ENCODE measurements around the gene OXNAD1. TPM values are rescaled to one million over a fixed set of nuclear protein-coding genes. Genes with fewer than 3 reads are reported as not detected.

OXNAD1 gene
- total RNA-seq, 1 experiment from 2014 or later, result 23.7 TPM

DNA sequence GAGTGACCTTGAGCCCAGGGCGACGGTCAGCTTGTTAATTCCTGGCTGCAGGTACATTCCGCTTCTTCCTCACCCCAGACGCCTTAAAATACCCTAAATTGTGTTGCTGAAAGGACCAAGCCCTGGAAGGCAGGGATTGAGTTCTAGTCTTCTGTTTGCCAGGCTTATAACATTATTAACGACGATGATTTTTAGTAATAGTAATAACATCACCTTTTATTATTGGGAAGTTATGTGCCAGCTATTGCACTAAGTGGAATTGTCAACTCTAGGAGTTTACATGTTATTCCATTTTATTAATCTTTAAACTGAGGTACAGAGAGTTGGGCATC lies 409 bp downstream of the OXNAD1 start:
- H3K79me2 ChIP-seq (ENCODE audit: insufficient read depth, low read length), result peaks cover 19% of the 10 kb centered on the region; the same call in 1 of the 2 replicates
- peak overlapping the region; percentile 81 for H4K5ac ChIP-seq (ENCODE audit: insufficient read length, low read depth, low read length)
- Mint-ChIP-seq H3K4me3 (peak overlapping the region; percentile 89 to 99), H3K27me3 (ENCODE audit: low read depth) (no peaks in the 10 kb centered on the region), H3K9me3 (no peaks in the 10 kb centered on the region; a peak in 1 of 5 replicates), H3K27ac (peak overlapping the region; percentile 76 to 99 (median 94)), H3K36me3 (ENCODE audit: insufficient read depth in 1 of 3, low read depth in 3 of 3) (peaks cover 0 to 10% (median 10%) of the 10 kb centered on the region in 3 experiments; a peak in 6 of 7 replicates), H3K4me1 (peaks cover 16 to 18% of the 10 kb centered on the region in 2 experiments)
- H2BK120ac ChIP-seq (ENCODE audit: low read depth, low read length, poor library complexity, severe bottlenecking), result peak overlapping the region; percentile 49
- H2BK12ac ChIP-seq (ENCODE audit: insufficient read length, low read depth, low read length), result no peak overlapping the region
- H3K14ac ChIP-seq (ENCODE audit: insufficient read depth, low read length), result peak overlapping the region; percentile 94
- WGBS (ENCODE audit: extremely low coverage, insufficient read length, low lambda C conversion rate), result no CpG with 5 or more reads among the region's 6 CpGs
- no peak overlapping the region; the same call in 1 of the 2 replicates for H3K4ac ChIP-seq (ENCODE audit: low read depth, low read length)
- H2AK5ac ChIP-seq (ENCODE audit: insufficient read length, low read length), result no peak overlapping the region
- no peak overlapping the region for H3K56ac ChIP-seq (ENCODE audit: insufficient read length, low read depth, low read length)
- no peak for DNase-seq
- H4K20me1 ChIP-seq (ENCODE audit: control insufficient read depth, insufficient read depth, insufficient read length), result no peaks in the 10 kb centered on the region
- H2BK15ac ChIP-seq (ENCODE audit: low read depth, low read length), result no peak overlapping the region
- peak overlapping the region; percentile 97 for H3K9ac ChIP-seq (ENCODE audit: extremely low read depth, insufficient read length, low read length)
- peaks cover 7% of the 10 kb centered on the region for H3K23me2 ChIP-seq (ENCODE audit: insufficient read length, low read depth, low read length, poor library complexity, severe bottlenecking)
- peak overlapping the region; percentile 36 for H4K8ac ChIP-seq (replicated peaks; ENCODE audit: insufficient read length, low read depth, low read length)
- H3K4me2 ChIP-seq (ENCODE audit: insufficient read depth, insufficient read length, low read length), result peak overlapping the region; percentile 93
- H3K9me3 ChIP-seq (ENCODE audit: control insufficient read depth, low read depth, low read length), result no peaks in the 10 kb centered on the region
- peak overlapping the region; percentile 36 for H2BK5ac ChIP-seq (ENCODE audit: insufficient read length, low read length)
- H3T11ph ChIP-seq (ENCODE audit: low read length), result peak overlapping the region; percentile 24
- H3K18ac ChIP-seq (ENCODE audit: insufficient read length, low read depth, low read length), result peak overlapping the region; percentile 88
- peak overlapping the region; percentile 44 for H3K27ac ChIP-seq (ENCODE audit: insufficient read length, low read depth, low read length)
- TF ChIP-seq, protein P1, sequence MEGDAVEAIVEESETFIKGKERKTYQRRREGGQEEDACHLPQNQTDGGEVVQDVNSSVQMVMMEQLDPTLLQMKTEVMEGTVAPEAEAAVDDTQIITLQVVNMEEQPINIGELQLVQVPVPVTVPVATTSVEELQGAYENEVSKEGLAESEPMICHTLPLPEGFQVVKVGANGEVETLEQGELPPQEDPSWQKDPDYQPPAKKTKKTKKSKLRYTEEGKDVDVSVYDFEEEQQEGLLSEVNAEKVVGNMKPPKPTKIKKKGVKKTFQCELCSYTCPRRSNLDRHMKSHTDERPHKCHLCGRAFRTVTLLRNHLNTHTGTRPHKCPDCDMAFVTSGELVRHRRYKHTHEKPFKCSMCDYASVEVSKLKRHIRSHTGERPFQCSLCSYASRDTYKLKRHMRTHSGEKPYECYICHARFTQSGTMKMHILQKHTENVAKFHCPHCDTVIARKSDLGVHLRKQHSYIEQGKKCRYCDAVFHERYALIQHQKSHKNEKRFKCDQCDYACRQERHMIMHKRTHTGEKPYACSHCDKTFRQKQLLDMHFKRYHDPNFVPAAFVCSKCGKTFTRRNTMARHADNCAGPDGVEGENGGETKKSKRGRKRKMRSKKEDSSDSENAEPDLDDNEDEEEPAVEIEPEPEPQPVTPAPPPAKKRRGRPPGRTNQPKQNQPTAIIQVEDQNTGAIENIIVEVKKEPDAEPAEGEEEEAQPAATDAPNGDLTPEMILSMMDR (conservative IDR thresholded peaks at IDR 0.05), result no peak
- H3K4me1 ChIP-seq (ENCODE audit: insufficient read depth, low read length), result no peaks in the 10 kb centered on the region
- H3K23ac ChIP-seq (ENCODE audit: insufficient read length, low read depth, low read length), result no peak overlapping the region
- H3K27me3 ChIP-seq (ENCODE audit: insufficient read depth, low read length), result no peaks in the 10 kb centered on the region
- H2BK20ac ChIP-seq (ENCODE audit: low read depth, low read length, poor library complexity, severe bottlenecking), result no peak overlapping the region
- H2AFZ ChIP-seq (ENCODE audit: low read length), result peak overlapping the region; percentile 56
- H4K91ac ChIP-seq (ENCODE audit: insufficient read length, low read depth, low read length), result no peak overlapping the region
- H3K79me1 ChIP-seq (ENCODE audit: insufficient read depth, low read depth, low read length, poor library complexity, severe bottlenecking), result no peaks in the 10 kb centered on the region
